Measurements from ENCODE around the gene SMYD3.

SMYD3 gene

DNA sequence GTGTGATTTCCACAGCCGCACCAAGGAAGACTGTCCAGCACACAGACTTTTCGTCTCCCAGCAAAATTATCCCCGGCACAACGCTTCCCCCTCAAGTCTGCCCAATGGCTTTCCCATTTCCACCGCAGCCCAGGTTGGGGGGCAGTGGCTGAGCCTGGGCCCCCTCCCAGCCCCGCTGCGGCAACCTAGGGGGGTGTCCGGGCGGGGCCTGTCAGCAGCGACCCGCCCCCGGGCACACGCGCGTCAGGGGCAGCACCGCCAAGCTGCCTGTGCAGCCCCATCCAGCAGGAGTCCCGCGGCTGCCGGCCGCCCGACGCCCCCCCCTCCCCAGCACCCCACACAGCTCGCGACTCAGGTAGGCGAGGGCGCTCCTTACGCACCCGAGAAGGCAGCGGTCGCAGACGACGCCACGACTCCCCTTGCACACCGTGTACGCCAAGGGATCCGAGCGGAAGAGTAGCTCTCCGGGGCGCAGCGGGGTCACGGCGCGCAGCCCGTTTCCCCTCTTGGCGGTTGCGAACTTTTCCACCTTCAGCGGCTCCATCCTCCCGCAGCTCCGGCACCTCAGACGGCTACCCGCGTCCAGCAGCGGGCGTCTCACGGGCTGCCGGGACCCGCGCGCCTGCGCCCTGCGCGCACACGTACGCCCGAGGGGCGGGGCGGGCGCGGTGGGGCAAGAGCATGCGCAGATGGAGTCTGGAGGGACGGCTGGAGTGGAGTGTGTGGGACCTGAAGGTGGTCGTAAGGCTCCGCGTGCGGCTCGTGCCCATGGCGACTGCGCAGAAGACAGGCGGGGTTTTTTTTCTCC lies at the start of gene SMYD3:
TSS of gene SMYD3 (minus strand) at position 606 of the 808 bp plus-strand sequence.
- ATAC-seq (replicated peaks) (peak; percentile 92 to 94), DNase-seq (peak; percentile 60)
- Mint-ChIP-seq H3K27ac (peak within 1 kb of the TSS; percentile 91), H3K27me3 (no peaks in the 10 kb centered on the region), H3K9me3 (no peaks in the 10 kb centered on the region), H3K4me3 (peak within 1 kb of the TSS; percentile 80 to 95), H3K36me3 (peaks cover 2 to 14% of the 10 kb centered on the region in 2 donors), H3K4me1 (peaks cover 19 to 33% of the 10 kb centered on the region in 2 donors)

DNA sequence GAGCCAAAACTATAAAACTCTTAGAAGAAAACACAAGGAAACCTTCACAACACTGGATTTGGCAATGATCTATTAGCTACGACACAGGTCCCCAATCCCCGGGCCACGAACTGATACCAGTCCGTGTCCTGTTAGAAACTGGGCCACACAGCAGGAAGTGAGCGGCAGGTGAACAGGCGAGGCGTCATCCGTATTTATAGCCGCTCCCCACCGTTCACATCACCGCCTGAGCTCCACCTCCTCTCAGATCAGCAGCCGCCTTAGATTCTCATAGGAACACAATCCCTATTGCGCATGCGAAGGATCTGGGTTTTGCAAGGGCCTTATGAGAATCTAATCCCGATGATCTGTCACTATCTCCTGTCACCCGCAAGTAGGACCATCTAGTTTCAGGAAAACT lies 47.1 kb upstream of the SMYD3 start:
- Mint-ChIP-seq H3K27ac (no peak overlapping the region), H3K36me3 (peaks cover 30 to 51% of the 10 kb centered on the region in 2 donors), H3K4me3 (no peak overlapping the region), H3K4me1 (peaks cover 0 to 2% of the 10 kb centered on the region in 2 donors), H3K9me3 (no peaks in the 10 kb centered on the region), H3K27me3 (no peaks in the 10 kb centered on the region)
- no peak for DNase-seq
- ATAC-seq (replicated peaks) = no peak

DNA sequence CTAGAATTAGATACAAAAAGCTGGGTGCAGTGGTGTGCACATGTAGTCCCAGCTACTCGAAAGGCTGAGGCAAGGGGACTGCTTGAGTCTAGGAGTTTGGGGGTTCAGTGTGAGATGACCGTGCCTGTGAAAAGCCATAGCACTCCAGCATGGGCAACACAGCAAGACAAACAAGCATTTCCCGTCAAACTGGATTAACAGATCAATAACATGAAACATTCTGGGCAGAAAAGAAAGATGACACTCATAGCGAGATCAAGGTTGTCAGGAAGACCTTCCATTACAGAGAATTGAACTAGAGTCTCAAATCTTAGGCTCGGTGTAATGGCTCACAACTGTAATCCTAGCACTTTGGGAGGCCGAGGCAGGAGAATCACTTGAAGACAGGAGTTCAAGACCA lies 45.0 kb upstream of the SMYD3 start:
- Mint-ChIP-seq H3K27me3 (no peaks in the 10 kb centered on the region), H3K4me1 (peaks cover 0 to 2% of the 10 kb centered on the region in 2 donors), H3K9me3 (no peaks in the 10 kb centered on the region), H3K27ac (no peak overlapping the region), H3K36me3 (peaks cover 30 to 48% of the 10 kb centered on the region in 2 donors), H3K4me3 (no peak overlapping the region)
- ATAC-seq (replicated peaks) (no peak), DNase-seq (no peak)

DNA sequence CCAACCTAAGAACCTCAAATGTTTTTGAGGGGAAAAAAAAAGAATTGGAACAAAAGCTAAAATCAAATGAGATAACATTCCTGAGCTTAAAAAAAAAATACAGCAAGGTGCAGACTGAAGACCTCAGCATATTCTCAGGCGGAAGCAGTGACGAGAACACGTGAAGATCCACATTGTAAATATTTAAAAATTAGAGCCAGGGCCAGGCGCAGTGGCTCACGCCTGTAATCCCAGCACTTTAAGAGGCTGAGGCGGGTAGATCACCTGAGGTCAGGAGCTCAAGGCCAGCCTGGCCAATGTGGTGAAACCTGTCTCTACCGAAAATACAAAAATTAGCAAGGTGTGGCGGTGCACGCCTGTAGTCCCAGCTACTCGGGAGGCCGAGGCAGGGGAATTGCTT lies 43.3 kb upstream of the SMYD3 start:
- DNase-seq (no peak), ATAC-seq (replicated peaks) (no peak)
- Mint-ChIP-seq H3K27ac (no peak overlapping the region), H3K4me3 (no peak overlapping the region), H3K9me3 (no peaks in the 10 kb centered on the region), H3K36me3 (peaks cover 26 to 47% of the 10 kb centered on the region in 2 donors), H3K27me3 (no peaks in the 10 kb centered on the region), H3K4me1 (peaks cover 0 to 2% of the 10 kb centered on the region in 2 donors)

DNA sequence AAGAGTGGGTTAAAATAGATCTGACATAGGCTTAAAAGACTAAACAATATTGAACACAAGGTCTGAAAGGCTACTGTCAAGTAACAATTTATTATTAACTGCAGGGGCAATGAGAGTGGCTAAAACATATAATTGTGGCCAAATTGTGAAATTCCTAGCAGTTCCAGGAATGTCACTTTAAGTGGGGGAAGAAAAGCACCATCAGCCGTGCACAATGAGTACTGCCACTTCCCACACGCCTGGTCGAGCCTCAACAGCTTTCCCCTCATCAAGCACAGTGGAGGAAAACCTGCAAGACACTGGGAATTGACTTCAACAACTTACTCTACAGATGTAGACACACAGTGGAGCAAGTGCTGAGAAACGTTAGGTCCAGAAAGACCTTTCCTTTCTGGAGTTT lies 42.6 kb upstream of the SMYD3 start:
- Mint-ChIP-seq H3K36me3 (peaks cover 22 to 46% of the 10 kb centered on the region in 2 donors), H3K27me3 (no peaks in the 10 kb centered on the region), H3K9me3 (no peaks in the 10 kb centered on the region), H3K27ac (no peak overlapping the region), H3K4me3 (no peak overlapping the region), H3K4me1 (peaks cover 0 to 2% of the 10 kb centered on the region in 2 donors)
- ATAC-seq (replicated peaks) = no peak
- no peak for DNase-seq

DNA sequence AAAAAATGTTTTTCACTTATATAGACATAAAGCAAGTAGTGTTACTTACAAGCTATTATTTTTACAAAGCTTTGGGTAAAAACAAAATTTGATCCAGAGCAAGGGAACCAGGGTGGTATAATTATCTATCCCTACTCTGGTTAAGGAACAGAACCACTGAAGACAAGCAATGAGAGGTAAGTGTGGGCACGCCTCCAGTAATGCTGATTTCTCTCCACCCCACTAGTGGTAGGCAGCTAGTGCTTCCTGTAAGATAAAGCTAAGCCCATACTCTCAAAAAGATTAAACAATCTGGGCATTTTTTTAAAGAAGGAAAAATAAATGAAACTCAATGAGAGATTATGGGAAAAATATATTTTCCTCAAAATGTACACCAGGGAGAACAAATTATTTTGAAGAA lies 36.9 kb upstream of the SMYD3 start:
- ATAC-seq (replicated peaks) = no peak
- DNase-seq = no peak
- peaks cover 25 to 35% of the 10 kb centered on the region in 2 donors for H3K36me3 Mint-ChIP-seq
- H3K4me1 Mint-ChIP-seq = no peaks in the 10 kb centered on the region
- H3K27ac Mint-ChIP-seq = no peak overlapping the region
- H3K27me3 Mint-ChIP-seq = no peaks in the 10 kb centered on the region
- no peaks in the 10 kb centered on the region for H3K9me3 Mint-ChIP-seq
- H3K4me3 Mint-ChIP-seq = no peak overlapping the region

DNA sequence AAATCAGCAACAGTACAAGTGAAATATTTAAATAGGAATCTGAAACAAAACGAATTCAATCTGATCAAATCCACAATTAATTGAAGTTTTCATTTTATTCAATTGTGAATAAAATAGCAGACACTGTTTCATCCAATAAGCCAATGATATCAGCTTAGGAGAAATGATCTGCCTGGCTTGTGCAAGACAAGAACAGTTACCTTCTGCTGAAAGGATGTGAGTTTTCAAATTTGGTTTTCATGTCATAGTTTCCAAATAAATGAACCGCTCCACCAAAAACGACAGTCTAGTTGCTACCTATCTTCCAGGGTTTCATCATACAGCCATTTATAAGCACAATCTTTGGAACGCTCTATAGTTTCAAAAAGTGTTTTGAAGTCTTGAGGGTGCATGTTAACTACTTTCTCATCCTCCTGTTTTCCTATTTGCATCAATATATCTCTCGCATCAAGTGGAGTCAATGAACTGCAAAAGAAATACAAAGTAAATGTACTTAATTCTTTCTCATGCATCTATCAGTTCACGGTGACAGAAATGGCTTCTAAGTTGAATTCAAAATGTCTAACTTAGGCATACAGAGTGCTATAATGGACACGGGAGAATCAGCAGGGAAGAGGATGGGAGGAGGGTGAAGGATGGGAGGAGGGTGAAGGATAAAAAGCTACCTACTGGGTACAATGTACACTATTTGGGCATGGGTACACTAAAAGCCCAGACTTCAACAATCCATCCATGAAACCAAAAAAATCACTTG lies 33.8 kb upstream of the SMYD3 start:
- DNase-seq (no peak), ATAC-seq (replicated peaks) (no peak)
- Mint-ChIP-seq H3K36me3 (peaks cover 36 to 37% of the 10 kb centered on the region in 2 donors), H3K4me1 (no peaks in the 10 kb centered on the region), H3K27me3 (no peaks in the 10 kb centered on the region), H3K27ac (no peak overlapping the region), H3K4me3 (no peak overlapping the region), H3K9me3 (no peaks in the 10 kb centered on the region)

DNA sequence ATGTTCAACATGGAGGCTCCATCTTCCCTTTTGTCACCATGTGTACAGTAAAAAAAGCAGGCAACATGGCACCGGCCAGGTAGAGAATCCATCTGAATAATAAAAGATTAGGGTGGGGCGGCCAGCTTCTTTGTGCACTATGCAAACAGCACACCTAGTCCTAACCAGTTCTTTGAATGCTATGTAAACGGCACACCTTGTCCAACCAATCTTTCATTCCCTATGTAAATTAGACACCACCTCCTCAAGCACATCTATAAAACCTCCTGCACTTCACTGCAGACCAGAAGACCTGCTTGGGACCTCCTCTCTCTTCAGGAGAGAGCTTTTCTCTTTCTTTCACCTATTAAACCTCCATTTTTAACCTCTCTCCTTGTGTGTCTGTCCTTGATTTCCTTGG lies 30.8 kb upstream of the SMYD3 start:
- Mint-ChIP-seq H3K36me3 (peaks cover 23 to 27% of the 10 kb centered on the region in 2 donors), H3K9me3 (no peaks in the 10 kb centered on the region), H3K4me1 (no peaks in the 10 kb centered on the region), H3K27ac (no peak overlapping the region), H3K27me3 (no peaks in the 10 kb centered on the region), H3K4me3 (no peak overlapping the region)
- DNase-seq (no peak), ATAC-seq (replicated peaks) (no peak)

DNA sequence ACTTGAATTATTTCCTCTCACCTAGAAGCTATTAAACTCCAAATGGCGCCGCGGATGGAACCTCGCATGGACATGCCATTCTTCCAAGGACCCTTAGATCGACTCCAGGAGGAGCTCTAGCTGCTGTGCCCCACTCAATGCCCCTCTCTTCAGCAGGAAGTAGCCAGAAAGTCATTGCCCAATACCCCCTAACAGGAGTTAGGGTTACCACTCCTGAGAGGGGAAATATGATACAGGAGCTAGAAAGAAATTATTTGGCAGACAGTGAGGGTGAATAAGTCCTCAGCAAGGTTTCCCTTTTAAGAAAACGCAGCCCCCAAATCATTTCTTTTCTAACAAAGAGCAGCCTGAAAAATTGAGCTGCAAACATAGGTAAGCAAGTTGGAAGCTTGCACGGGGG lies 30.4 kb upstream of the SMYD3 start:
- no peak for ATAC-seq (replicated peaks)
- DNase-seq = no peak
- no peaks in the 10 kb centered on the region for H3K27me3 Mint-ChIP-seq
- H3K27ac Mint-ChIP-seq = no peak overlapping the region
- no peaks in the 10 kb centered on the region for H3K9me3 Mint-ChIP-seq
- H3K36me3 Mint-ChIP-seq = peaks cover 23 to 25% of the 10 kb centered on the region in 2 donors
- H3K4me3 Mint-ChIP-seq = no peak overlapping the region
- no peaks in the 10 kb centered on the region for H3K4me1 Mint-ChIP-seq

DNA sequence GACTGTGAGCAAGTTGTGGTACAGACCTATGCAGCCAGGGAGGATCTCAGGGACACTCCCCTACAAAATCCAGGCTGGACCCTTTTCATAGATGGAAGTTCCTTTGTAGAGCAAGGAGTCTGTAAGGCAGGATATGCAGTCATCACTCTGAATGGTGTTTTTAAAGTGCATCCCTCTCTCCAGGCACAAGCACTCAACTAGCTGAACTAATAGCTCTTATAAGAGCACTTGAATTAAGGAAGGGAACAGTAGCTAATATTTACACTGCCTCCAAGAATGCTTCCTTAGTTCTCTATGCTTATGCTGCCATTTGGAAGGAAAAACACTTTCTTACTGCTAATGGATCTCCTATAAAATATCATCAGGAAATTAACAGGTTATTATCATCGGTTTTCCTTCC lies 27.0 kb upstream of the SMYD3 start:
- peaks cover 12 to 15% of the 10 kb centered on the region in 2 donors for H3K36me3 Mint-ChIP-seq
- H3K9me3 Mint-ChIP-seq = peaks cover 11 to 13% of the 10 kb centered on the region in 2 donors
- DNase-seq (no peak), ATAC-seq (replicated peaks) (no peak)
- no peak overlapping the region for H3K4me3 Mint-ChIP-seq
- no peaks in the 10 kb centered on the region for H3K27me3 Mint-ChIP-seq
- no peaks in the 10 kb centered on the region for H3K4me1 Mint-ChIP-seq
- no peak overlapping the region for H3K27ac Mint-ChIP-seq

DNA sequence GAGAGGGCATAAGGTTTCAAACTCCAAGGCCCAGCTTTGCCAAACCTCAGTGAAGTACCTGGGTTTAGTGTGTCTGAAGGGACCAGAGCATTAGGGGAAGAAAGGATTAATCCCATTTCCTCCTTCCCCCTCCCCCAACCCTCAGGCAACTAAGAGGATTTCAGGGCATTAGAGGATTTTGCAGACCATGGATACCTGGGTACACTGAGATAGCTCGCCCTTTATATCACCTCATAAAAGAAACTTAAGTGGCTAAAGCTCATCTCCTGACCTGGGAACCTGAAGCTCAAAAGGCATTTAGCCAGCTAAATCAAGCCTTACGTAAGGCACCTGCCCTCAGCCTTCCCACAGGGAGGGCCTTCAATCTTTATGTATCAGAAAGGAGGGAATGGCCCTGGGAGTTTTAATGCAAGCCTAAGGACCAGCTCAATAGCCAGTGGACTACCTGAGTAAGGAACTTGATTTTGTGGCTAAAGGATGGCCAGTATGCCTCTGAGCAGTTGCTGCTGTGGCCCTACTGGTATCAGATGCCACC lies 26.4 kb upstream of the SMYD3 start:
- no peak overlapping the region for H3K4me3 Mint-ChIP-seq
- no peak overlapping the region for H3K27ac Mint-ChIP-seq
- peaks cover 7 to 9% of the 10 kb centered on the region in 2 donors for H3K36me3 Mint-ChIP-seq
- ATAC-seq (replicated peaks) (no peak), DNase-seq (no peak)
- H3K4me1 Mint-ChIP-seq = no peaks in the 10 kb centered on the region
- no peaks in the 10 kb centered on the region for H3K27me3 Mint-ChIP-seq
- H3K9me3 Mint-ChIP-seq = peaks cover 12 to 13% of the 10 kb centered on the region in 2 donors

DNA sequence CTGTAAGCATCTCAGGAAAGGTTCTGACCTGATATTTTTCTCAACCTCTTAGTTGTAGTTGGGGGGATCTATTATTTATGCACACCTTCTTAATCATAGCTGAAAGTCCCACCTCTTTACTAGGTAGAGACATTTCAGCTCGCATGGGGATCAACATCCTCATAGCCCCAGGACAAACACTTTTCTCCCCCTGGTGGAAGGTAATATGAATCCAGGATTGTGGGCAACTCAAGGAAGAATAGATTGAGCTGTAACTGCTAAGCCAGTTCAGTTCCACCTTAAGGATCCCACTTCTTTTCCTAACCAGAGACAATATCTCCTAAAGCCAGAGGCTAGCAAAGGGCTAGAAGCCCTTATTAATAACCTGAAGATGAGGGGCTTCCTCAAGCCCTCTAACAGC lies 25.4 kb upstream of the SMYD3 start:
- ATAC-seq (replicated peaks) (no peak), DNase-seq (no peak)
- H3K27ac Mint-ChIP-seq = no peak overlapping the region
- H3K27me3 Mint-ChIP-seq = no peaks in the 10 kb centered on the region
- H3K4me3 Mint-ChIP-seq = no peak overlapping the region
- peaks cover 0 to under 1% of the 10 kb centered on the region in 2 donors for H3K4me1 Mint-ChIP-seq
- H3K36me3 Mint-ChIP-seq = peaks cover 4 to 5% of the 10 kb centered on the region in 2 donors
- peaks cover 12 to 13% of the 10 kb centered on the region in 2 donors for H3K9me3 Mint-ChIP-seq

DNA sequence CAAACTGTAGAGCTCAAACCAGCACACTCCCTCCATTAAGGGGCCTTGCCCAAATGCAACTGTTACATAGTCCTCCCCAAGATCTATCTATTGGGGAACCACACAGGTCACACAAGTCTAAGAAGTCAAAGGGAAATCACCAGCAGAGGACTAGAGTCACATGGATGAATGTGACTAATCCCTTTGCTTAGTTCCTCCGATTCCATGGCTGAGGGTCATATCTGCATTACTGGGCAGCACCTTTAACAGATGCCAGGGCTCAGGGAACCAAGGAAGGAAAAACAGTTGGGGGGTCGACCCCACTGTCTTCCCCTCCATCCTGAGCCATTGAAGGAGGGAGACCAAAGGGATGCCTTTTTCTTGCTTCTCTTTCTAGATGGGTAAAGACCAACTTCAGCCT lies 23.4 kb upstream of the SMYD3 start:
- H3K4me3 Mint-ChIP-seq = no peak overlapping the region
- DNase-seq (no peak), ATAC-seq (replicated peaks) (peak in 1 of 2 donors; percentile 43)
- H3K27ac Mint-ChIP-seq = no peak overlapping the region
- peaks cover 4 to 5% of the 10 kb centered on the region in 2 donors for H3K4me1 Mint-ChIP-seq
- H3K27me3 Mint-ChIP-seq = no peaks in the 10 kb centered on the region
- H3K9me3 Mint-ChIP-seq = peaks cover 13 to 15% of the 10 kb centered on the region in 2 donors
- H3K36me3 Mint-ChIP-seq = peaks cover 1 to 4% of the 10 kb centered on the region in 2 donors

DNA sequence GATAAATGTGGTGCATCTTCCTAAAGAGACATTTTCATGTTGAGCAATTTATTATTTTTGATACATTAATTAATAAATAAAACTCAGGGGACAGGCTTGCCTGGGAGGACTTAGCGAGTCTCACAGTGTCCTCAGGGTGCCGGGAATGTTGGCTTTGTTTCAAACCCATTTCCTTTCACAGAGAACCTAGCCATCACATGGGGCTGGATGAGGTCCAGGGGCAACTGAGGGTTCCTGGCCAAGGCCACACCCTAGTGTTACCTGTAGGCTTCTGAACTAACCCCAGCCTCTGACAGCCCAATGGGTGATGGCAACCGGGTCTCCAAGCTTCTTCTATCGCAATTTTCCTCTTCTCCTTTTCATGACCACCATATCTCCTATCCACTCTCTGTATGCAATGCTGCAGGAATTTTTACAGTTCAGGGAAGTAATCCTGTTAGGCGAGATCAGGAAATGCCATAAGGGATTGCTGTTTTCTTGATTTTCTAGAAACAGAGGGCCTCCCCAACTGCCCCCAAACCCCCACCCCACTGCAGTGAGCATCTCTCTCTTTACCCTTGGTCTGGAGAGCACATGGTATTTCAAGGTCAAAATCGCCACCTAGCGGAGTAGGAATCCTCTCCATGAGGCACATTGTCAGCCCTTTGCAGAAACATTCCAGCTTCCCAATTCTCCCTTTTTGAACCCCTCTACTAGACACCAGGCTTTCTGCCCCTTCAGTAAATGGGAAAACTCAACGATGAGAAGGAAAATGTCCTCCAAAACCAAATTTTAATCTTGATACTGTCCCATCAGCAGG lies 22.1 kb upstream of the SMYD3 start:
- Mint-ChIP-seq H3K4me1 (peaks cover 4 to 5% of the 10 kb centered on the region in 2 donors), H3K27me3 (no peaks in the 10 kb centered on the region), H3K4me3 (no peak overlapping the region), H3K27ac (no peak overlapping the region), H3K36me3 (peaks cover 1 to 4% of the 10 kb centered on the region in 2 donors), H3K9me3 (peaks cover 13 to 15% of the 10 kb centered on the region in 2 donors)
- DNase-seq (no peak), ATAC-seq (replicated peaks) (no peak)
